ENCODE measurements around the gene PCNT.

DNA sequence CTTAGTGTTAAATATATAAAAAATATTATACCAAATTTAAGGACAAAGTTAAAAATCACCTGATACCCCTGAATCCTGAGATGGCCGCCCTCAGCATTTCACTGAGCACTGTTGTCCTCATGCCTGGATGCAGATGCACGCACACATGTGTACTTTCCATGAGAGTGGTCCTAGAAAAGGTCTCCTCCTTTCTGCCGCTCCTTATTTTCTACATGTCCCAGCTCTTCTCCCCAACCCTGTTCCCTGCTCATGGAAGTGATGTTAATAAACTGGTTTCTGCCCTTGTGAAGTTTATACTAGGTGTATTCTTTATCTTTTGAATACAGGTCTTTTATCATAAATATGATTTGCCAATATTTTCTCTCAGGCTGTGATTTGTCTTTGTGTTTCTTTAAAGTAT, 167.6 kb downstream of the PCNT start:
- TF ChIP-seq, protein P1, sequence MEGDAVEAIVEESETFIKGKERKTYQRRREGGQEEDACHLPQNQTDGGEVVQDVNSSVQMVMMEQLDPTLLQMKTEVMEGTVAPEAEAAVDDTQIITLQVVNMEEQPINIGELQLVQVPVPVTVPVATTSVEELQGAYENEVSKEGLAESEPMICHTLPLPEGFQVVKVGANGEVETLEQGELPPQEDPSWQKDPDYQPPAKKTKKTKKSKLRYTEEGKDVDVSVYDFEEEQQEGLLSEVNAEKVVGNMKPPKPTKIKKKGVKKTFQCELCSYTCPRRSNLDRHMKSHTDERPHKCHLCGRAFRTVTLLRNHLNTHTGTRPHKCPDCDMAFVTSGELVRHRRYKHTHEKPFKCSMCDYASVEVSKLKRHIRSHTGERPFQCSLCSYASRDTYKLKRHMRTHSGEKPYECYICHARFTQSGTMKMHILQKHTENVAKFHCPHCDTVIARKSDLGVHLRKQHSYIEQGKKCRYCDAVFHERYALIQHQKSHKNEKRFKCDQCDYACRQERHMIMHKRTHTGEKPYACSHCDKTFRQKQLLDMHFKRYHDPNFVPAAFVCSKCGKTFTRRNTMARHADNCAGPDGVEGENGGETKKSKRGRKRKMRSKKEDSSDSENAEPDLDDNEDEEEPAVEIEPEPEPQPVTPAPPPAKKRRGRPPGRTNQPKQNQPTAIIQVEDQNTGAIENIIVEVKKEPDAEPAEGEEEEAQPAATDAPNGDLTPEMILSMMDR (IDR thresholded peaks at IDR 0.05) = no peak
- TF ChIP-seq EZH2 (IDR thresholded peaks at IDR 0.05; ENCODE audit: borderline replicate concordance, insufficient read depth, low read depth, low read length, poor library complexity, severe bottlenecking) = no peak

All from B cell (primary cell).